Osteocyte (in vitro differentiated cells): ENCODE measurements around the gene FADS1. TPM values are rescaled to one million over a fixed set of nuclear protein-coding genes. Genes with fewer than 3 reads are reported as not detected.

Experiments used
- DNase-seq: peaks from one replicate; pipeline ENCODE4 v3.0.0; 2021; ENCODE audit warnings: mixed read lengths; ENCODE audit not compliant: unreplicated experiment; ENCODE audit errors: extremely low spot score
- H3K27ac Mint-ChIP-seq: one replicate; pipeline ENCODE4 v1.8.0; 2021; ENCODE audit warnings: mild to moderate bottlenecking, mixed read lengths; ENCODE audit not compliant: unreplicated experiment
- H3K27me3 Mint-ChIP-seq: one replicate; pipeline ENCODE4 v1.8.0; 2021; ENCODE audit warnings: mixed read lengths; ENCODE audit not compliant: unreplicated experiment
- H3K36me3 Mint-ChIP-seq: one replicate; pipeline ENCODE4 v1.8.0; 2021; ENCODE audit warnings: mixed read lengths; ENCODE audit not compliant: unreplicated experiment
- H3K4me1 Mint-ChIP-seq: one replicate; pipeline ENCODE4 v1.8.0; 2021; ENCODE audit warnings: mixed read lengths; ENCODE audit not compliant: unreplicated experiment
- H3K4me3 Mint-ChIP-seq: one replicate; pipeline ENCODE4 v1.8.0; 2021; ENCODE audit warnings: mild to moderate bottlenecking, moderate library complexity, mixed read lengths; ENCODE audit not compliant: unreplicated experiment
- H3K9me3 Mint-ChIP-seq: one replicate; pipeline ENCODE4 v1.8.0; 2021; ENCODE audit warnings: mixed read lengths; ENCODE audit not compliant: unreplicated experiment
- CTCF ChIP-seq: fragments of 200-600 bp; sonication (generic); IDR thresholded peaks from 2 replicates; pipeline ENCODE4 v1.5.0; 2021; ENCODE audit warnings: antibody characterized with exemption, mild to moderate bottlenecking, moderate library complexity
- total RNA-seq: library from RNA; stranded (reverse); gene quantifications from 2 replicates; pipeline ENCODE4 v1.2.1, GENCODE V29; 2021

Gene FADS1
- total RNA-seq, 1 donor from 2014 or later, result 76.0 TPM

- H3K4me3 Mint-ChIP-seq, result no peak overlapping the region
- H3K27me3 Mint-ChIP-seq, result no peaks in the 10 kb centered on the region
- H3K36me3 Mint-ChIP-seq, result no peaks in the 10 kb centered on the region
- H3K27ac Mint-ChIP-seq, result no peak overlapping the region
- no peaks in the 10 kb centered on the region for H3K9me3 Mint-ChIP-seq
- TF ChIP-seq CTCF, result no peak
- no peak for DNase-seq
- peaks cover 5% of the 10 kb centered on the region for H3K4me1 Mint-ChIP-seq
Measured at GRCh38 chr11:61768376-61769076, 48.3 kb downstream of the FADS1 start.

GRCh38 chr11:61766353-61766841 lies 50.4 kb downstream of the FADS1 start:
- H3K4me3 Mint-ChIP-seq, result no peak overlapping the region
- no peak for TF ChIP-seq CTCF
- no peak for DNase-seq
- peaks cover 5% of the 10 kb centered on the region for H3K4me1 Mint-ChIP-seq
- no peaks in the 10 kb centered on the region for H3K27me3 Mint-ChIP-seq
- H3K9me3 Mint-ChIP-seq, result no peaks in the 10 kb centered on the region
- no peak overlapping the region for H3K27ac Mint-ChIP-seq
- no peaks in the 10 kb centered on the region for H3K36me3 Mint-ChIP-seq

GRCh38 chr11:61765550-61766253 lies 51.1 kb downstream of the FADS1 start:
- TF ChIP-seq CTCF, result no peak
- H3K4me3 Mint-ChIP-seq, result no peak overlapping the region
- H3K4me1 Mint-ChIP-seq, result peaks cover 5% of the 10 kb centered on the region
- no peak for DNase-seq
- H3K27me3 Mint-ChIP-seq, result no peaks in the 10 kb centered on the region
- no peaks in the 10 kb centered on the region for H3K36me3 Mint-ChIP-seq
- no peaks in the 10 kb centered on the region for H3K9me3 Mint-ChIP-seq
- no peak overlapping the region for H3K27ac Mint-ChIP-seq

GRCh38 chr11:61764606-61765260 lies 52.1 kb downstream of the FADS1 start:
- DNase-seq, result no peak
- H3K4me1 Mint-ChIP-seq, result peaks cover 4% of the 10 kb centered on the region
- no peaks in the 10 kb centered on the region for H3K36me3 Mint-ChIP-seq
- H3K4me3 Mint-ChIP-seq, result no peak overlapping the region
- H3K27ac Mint-ChIP-seq, result no peak overlapping the region
- H3K27me3 Mint-ChIP-seq, result no peaks in the 10 kb centered on the region
- H3K9me3 Mint-ChIP-seq, result no peaks in the 10 kb centered on the region
- TF ChIP-seq CTCF, result no peak
